SH-SY5Y (cell line): ENCODE measurements around the gene NFIA.

ENCODE experiments used
- GATA2 ChIP-seq: IDR thresholded peaks from 2 replicates; pipeline ENCODE4 v1.6.1; 2011; ENCODE audit warnings: mild to moderate bottlenecking, low read depth, low read length
- GATA3 ChIP-seq: IDR thresholded peaks from 2 replicates; pipeline ENCODE4 v1.6.1; 2011; ENCODE audit warnings: low read depth, mild to moderate bottlenecking, low read length, moderate library complexity

- TF ChIP-seq GATA2 = no peak
- TF ChIP-seq GATA3 = no peak
Observed at GRCh38 chr1:61198554-61198953, 116.2 kb downstream of the NFIA start.
